H1 (cell line): Measurements from ENCODE around the gene KCNQ2. TPM values are rescaled to one million over a fixed set of nuclear protein-coding genes. Genes with fewer than 3 reads are reported as not detected.

ENCODE experiments used
- CTCF ChIA-PET: fragments of 300-600 bp; sonication (Branson Sonifier 250); formaldehyde crosslinking; loops from one replicate; lab custom pipeline; 2021; ENCODE audit not compliant: partially characterized antibody; lab: Charles Lee
- POLR2A ChIA-PET: fragments of 300-600 bp; sonication (Branson Sonifier 250); formaldehyde crosslinking; loops from one replicate; lab custom pipeline; 2021; ENCODE audit warnings: inconsistent platforms; ENCODE audit not compliant: partially characterized antibody; lab: Charles Lee
- DNase-seq, 2 experiments: peaks; one replicate each; pipeline versions ENCODE4 v3.0.0 to v3.0.0-alpha.2; 2010 to 2022; ENCODE audit warnings: low spot score in 2 of 2, low read depth in 1 of 2, mixed read lengths in 1 of 2
- FAIRE-seq: peaks from 2 replicates; lab custom pipeline; 2011; peaks lifted over from hg19 to GRCh38; lab: Jason Lieb, UNC
- H2AFZ ChIP-seq: 2 replicates; pipeline ENCODE4 v1.8.1; 2012; ENCODE audit warnings: low read length, inconsistent platforms
- H2AK5ac ChIP-seq: 2 replicates; pipeline ENCODE4 v1.6.1; 2013; ENCODE audit warnings: low read depth, low read length
- H2BK120ac ChIP-seq: replicated peaks from 2 replicates; pipeline ENCODE3; 2013; ENCODE audit warnings: low read depth, low read length, inconsistent platforms
- H2BK12ac ChIP-seq: 2 replicates; pipeline ENCODE4 v1.6.1; 2013; ENCODE audit warnings: low read depth, low read length
- H2BK15ac ChIP-seq: 2 replicates; pipeline ENCODE4 v1.6.1; 2013; ENCODE audit warnings: low read length
- H2BK20ac ChIP-seq: 2 replicates; pipeline ENCODE4 v1.6.1; 2013; ENCODE audit warnings: low read length
- H2BK5ac ChIP-seq: 2 replicates; pipeline ENCODE4 v1.6.1; 2013; ENCODE audit warnings: low read depth, low read length
- H3K14ac ChIP-seq: 2 replicates; pipeline ENCODE4 v1.6.1; 2013; ENCODE audit warnings: inconsistent platforms; ENCODE audit not compliant: insufficient read length
- H3K18ac ChIP-seq: 2 replicates; pipeline ENCODE4 v1.6.1; 2013; ENCODE audit warnings: low read length; ENCODE audit errors: extremely low read depth
- H3K23ac ChIP-seq: 2 replicates; pipeline ENCODE4 v1.6.1; 2013; ENCODE audit warnings: inconsistent platforms; ENCODE audit not compliant: insufficient read length
- H3K23me2 ChIP-seq: 2 replicates; pipeline ENCODE4 v1.6.1; 2013; ENCODE audit warnings: low read depth, low read length
- H3K27ac ChIP-seq: 2 replicates; pipeline ENCODE4 v1.6.1; 2011; ENCODE audit warnings: low read depth, low read length, inconsistent platforms
- H3K27me3 ChIP-seq, 4 experiments: replicated peaks in 1 of 4; 1 replicate in 1 of 4; 2 replicates in 3 of 4; pipeline versions ENCODE4 v1.6.1 to v1.8.1; 2011 to 2013; ENCODE audit warnings: low read length in 3 of 4, mild to moderate bottlenecking in 3 of 4, inconsistent platforms in 2 of 4, mixed read lengths in 2 of 4, moderate library complexity in 1 of 4; ENCODE audit not compliant: control insufficient read depth in 3 of 4, insufficient read depth in 3 of 4; ENCODE audit errors: extremely low read depth in 1 of 4
- H3K36me3 ChIP-seq, 4 experiments: 2 replicates each; pipeline versions ENCODE4 v1.6.1 to v1.8.1; 2011 to 2013; ENCODE audit warnings: mild to moderate bottlenecking in 4 of 4, low read length in 3 of 4, moderate library complexity in 2 of 4, control low read depth in 1 of 4, inconsistent platforms in 1 of 4; ENCODE audit not compliant: insufficient read depth in 4 of 4, control insufficient read depth in 2 of 4
- H3K4ac ChIP-seq: replicated peaks from 2 replicates; pipeline ENCODE3; 2013; ENCODE audit warnings: low read length, low read depth, mixed read lengths, inconsistent platforms; ENCODE audit not compliant: insufficient read length
- H3K4me1 ChIP-seq, 4 experiments: replicated peaks in 1 of 4; 1 replicate in 1 of 4; 2 replicates in 3 of 4; pipeline versions ENCODE4 v1.6.1 to v1.8.1; 2011 to 2013; ENCODE audit warnings: low read length in 3 of 4, inconsistent platforms in 2 of 4, mixed read lengths in 1 of 4; ENCODE audit not compliant: insufficient read depth in 4 of 4, control insufficient read depth in 3 of 4
- H3K4me2 ChIP-seq, 2 experiments: 2 replicates each; pipeline versions ENCODE4 v1.6.1 to v1.8.1; 2011 to 2013; ENCODE audit warnings: low read depth in 2 of 2, low read length in 2 of 2, control low read depth in 1 of 2, inconsistent platforms in 1 of 2, mild to moderate bottlenecking in 1 of 2; ENCODE audit not compliant: insufficient read depth in 1 of 2
- H3K4me3 ChIP-seq, 4 experiments: fragments of 200-600, 300-600 bp in 1 of 4; sonication (generic), shearing (Covaris generic), sonication (Bioruptor Twin) in 1 of 4; 2 replicates each; pipeline versions ENCODE4 v1.5.1 to v1.8.1; 2011 to 2016; ENCODE audit warnings: low read length in 4 of 4, low read depth in 3 of 4, control low read depth in 2 of 4, inconsistent platforms in 2 of 4, mild to moderate bottlenecking in 2 of 4, mixed read lengths in 1 of 4, moderate library complexity in 1 of 4; ENCODE audit not compliant: insufficient read depth in 2 of 4; ENCODE audit errors: extremely low read depth in 1 of 4
- H3K56ac ChIP-seq: replicated peaks from 2 replicates; pipeline ENCODE3; 2013; ENCODE audit warnings: low read depth, mild to moderate bottlenecking, mixed read lengths, low read length, inconsistent platforms; ENCODE audit not compliant: insufficient read length
- H3K79me1 ChIP-seq: 2 replicates; pipeline ENCODE4 v1.6.1; 2013; ENCODE audit warnings: low read depth, low read length, control low read depth
- H3K79me2 ChIP-seq, 2 experiments: 2 replicates each; pipeline versions ENCODE4 v1.6.1 to v1.8.1; 2012 to 2013; ENCODE audit warnings: low read length in 2 of 2, mild to moderate bottlenecking in 2 of 2, inconsistent platforms in 1 of 2; ENCODE audit not compliant: insufficient read depth in 2 of 2, control insufficient read depth in 1 of 2
- H3K9ac ChIP-seq, 4 experiments: replicated peaks in 1 of 4; 1 replicate in 1 of 4; 2 replicates in 3 of 4; pipeline versions ENCODE4 v1.6.1 to v1.8.1; 2011 to 2013; ENCODE audit warnings: low read depth in 3 of 4, low read length in 3 of 4, control low read depth in 2 of 4, mild to moderate bottlenecking in 2 of 4, moderate library complexity in 2 of 4, inconsistent platforms in 1 of 4; ENCODE audit errors: extremely low read depth in 1 of 4
- H3K9me3 ChIP-seq, 2 experiments: 2 replicates each; pipeline versions ENCODE4 v1.6.1 to v1.8.1; 2012 to 2013; ENCODE audit warnings: mild to moderate bottlenecking in 2 of 2, moderate library complexity in 2 of 2, control low read depth in 1 of 2, inconsistent platforms in 1 of 2, low read depth in 1 of 2, low read length in 1 of 2, mixed read lengths in 1 of 2; ENCODE audit not compliant: insufficient read depth in 2 of 2
- H4K20me1 ChIP-seq, 2 experiments: replicated peaks in 1 of 2; 2 replicates each; pipeline versions ENCODE3 to v1.8.1; 2011 to 2013; ENCODE audit warnings: inconsistent platforms in 2 of 2, low read length in 2 of 2, mild to moderate bottlenecking in 1 of 2; ENCODE audit not compliant: insufficient read depth in 2 of 2, control insufficient read depth in 1 of 2
- H4K5ac ChIP-seq: 2 replicates; pipeline ENCODE4 v1.6.1; 2013; ENCODE audit warnings: low read length, low read depth, mixed read lengths, inconsistent platforms; ENCODE audit not compliant: insufficient read length
- H4K8ac ChIP-seq: 2 replicates; pipeline ENCODE4 v1.8.0; 2013; ENCODE audit warnings: mild to moderate bottlenecking, moderate library complexity, low read length, inconsistent platforms; ENCODE audit not compliant: insufficient read depth; ENCODE audit errors: extremely low read depth
- H4K91ac ChIP-seq: replicated peaks from 2 replicates; pipeline ENCODE3; 2013; ENCODE audit warnings: low read length, mixed read lengths, inconsistent platforms; ENCODE audit not compliant: insufficient read length
- CHD2 ChIP-seq: IDR thresholded peaks from 2 replicates; pipeline ENCODE4 v1.6.1; 2012; ENCODE audit warnings: low read length, improper control_type of control experiment
- CREB1 ChIP-seq: IDR thresholded peaks from 2 replicates; pipeline ENCODE4 v1.6.1; 2012; ENCODE audit warnings: inconsistent platforms
- CTBP2 ChIP-seq: IDR thresholded peaks from 2 replicates; pipeline ENCODE4 v1.7.0; 2011; ENCODE audit warnings: borderline replicate concordance, mild to moderate bottlenecking, moderate library complexity, mixed read lengths, low read length; ENCODE audit not compliant: insufficient read depth, insufficient read length
- GTF2F1 ChIP-seq: IDR thresholded peaks from 2 replicates; pipeline ENCODE4 v1.6.1; 2012; ENCODE audit warnings: low read depth, low read length, improper control_type of control experiment, borderline replicate concordance
- NRF1 ChIP-seq: IDR thresholded peaks from 2 replicates; pipeline ENCODE4 v1.6.1; 2011; ENCODE audit warnings: mild to moderate bottlenecking, low read depth, low read length, improper control_type of control experiment
- PHF8 ChIP-seq: fragments of 200-600 bp; sonication (generic); conservative IDR thresholded peaks from 2 replicates; pipeline ENCODE4 v1.7.1; 2012; ENCODE audit warnings: low read depth, mild to moderate bottlenecking, inconsistent platforms, low read length, moderate library complexity
- WGBS, 2 experiments: shearing (Covaris generic) in 1 of 2; methylation state at CpG; one replicate each; pipeline versions ENCODE4 v1.1.6 to v1.1.7; 2013 to 2015; ENCODE audit warnings: low lambda C conversion rate in 2 of 2, mixed read lengths in 2 of 2, inconsistent platforms in 1 of 2, low coverage in 1 of 2, missing lambda C conversion rate in 1 of 2; ENCODE audit not compliant: insufficient replicate concordance in 2 of 2, insufficient coverage in 1 of 2, insufficient read length in 1 of 2; ENCODE audit errors: extremely low coverage in 1 of 2, missing lambda C conversion rate in 1 of 2; 5-methylcytosine and 5-hydroxymethylcytosine counted together
- polyA plus RNA-seq, 7 experiments: library from polyadenylated mRNA; depleted of rRNA in 3 of 7; stranded (reverse) in 5 of 7; unstranded in 2 of 7; fragments of >200 nt in 5 of 7; fragments of 200-250 nt in 2 of 7; gene quantifications; 1 replicate in 5 of 7; 2 replicates in 1 of 7; 4 replicates in 1 of 7; pipeline versions ENCODE4 v1.2.1 to v1.2.3, GENCODE V29; 2011 to 2013; ENCODE audit warnings: missing spikeins in 2 of 7, mixed read lengths in 2 of 7
- total RNA-seq: library from RNA; stranded (reverse); fragmentation: NEBNext Ultra II Directional; extraction: Animal tissue kit (Norgen Biotek cat#: 25700); gene quantifications from 2 replicates; pipeline ENCODE4 v1.2.1, GENCODE V29; 2021
- TF ChIP-seq, protein P1 (sequence below): IDR thresholded peaks from 2 replicates; pipeline ENCODE4 v1.6.1; 2012; ENCODE audit warnings: low read length, inconsistent platforms

KCNQ2 gene
- total and polyA plus RNA-seq, 2 of the 8 experiments (the other 6 are each of a cell fraction or from before 2014, with no cell fraction given): 82.6 to 243 TPM

DNA sequence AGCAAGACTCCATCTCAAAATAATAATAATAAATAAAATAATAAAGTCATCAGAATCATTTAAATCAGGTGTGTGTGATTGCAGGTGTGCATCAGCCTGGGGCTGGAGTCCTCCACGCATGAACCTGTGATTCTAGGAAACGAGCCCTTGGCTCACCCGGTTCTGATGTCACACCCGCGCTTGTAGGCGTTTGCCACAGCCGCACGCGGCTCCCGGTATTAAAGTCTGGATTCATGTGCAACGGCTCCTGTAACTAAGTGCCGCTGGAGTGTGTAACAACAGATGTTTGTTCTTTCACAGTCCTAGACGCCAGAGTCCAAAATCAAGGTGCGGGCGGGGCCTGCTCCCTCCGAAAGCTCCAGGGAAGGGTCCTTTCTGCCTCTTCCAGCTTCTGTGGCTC lies 45.2 kb downstream of the KCNQ2 start:
- no peak overlapping the region for H3K4ac ChIP-seq
- no peaks in the 10 kb centered on the region for H3K79me2 ChIP-seq
- no peak overlapping the region for H3K18ac ChIP-seq
- no peaks in the 10 kb centered on the region for H3K79me1 ChIP-seq
- no peaks in the 10 kb centered on the region; a peak in 2 of 7 replicates for H3K4me1 ChIP-seq
- FAIRE-seq (no peak), DNase-seq (no peak)
- H4K91ac ChIP-seq: no peak overlapping the region
- no peak overlapping the region for H3K27ac ChIP-seq
- no peaks in the 10 kb centered on the region; a peak in 1 of 8 replicates for H3K36me3 ChIP-seq
- peaks cover 0 to 1% of the 10 kb centered on the region in 2 experiments for H4K20me1 ChIP-seq
- H3K9me3 ChIP-seq: no peaks in the 10 kb centered on the region
- no peak overlapping the region for H4K5ac ChIP-seq
- H3K14ac ChIP-seq: no peak overlapping the region
- H3K23me2 ChIP-seq: no peaks in the 10 kb centered on the region
- ChIA-PET CTCF (interaction anchor here (0.9 to 1.7 kb wide), 2 partner anchors 63 to 117 kb away, joined by 3 to 7 read pairs; no protein-coding TSS in a partner anchor), POLR2A (no interaction called here)
- no peak overlapping the region for H2BK15ac ChIP-seq
- H3K27me3 ChIP-seq: no peaks in the 10 kb centered on the region
- no peak overlapping the region for H2AK5ac ChIP-seq
- H2BK12ac ChIP-seq: no peak overlapping the region
- no peak overlapping the region for H3K9ac ChIP-seq
- 89% methylated on average over 16 of the region's 16 CpGs; no CpG with 5 or more reads in 1 of the 2 experiments for WGBS, 2 experiments
- no peak overlapping the region for H2AFZ ChIP-seq
- no peak overlapping the region for H3K23ac ChIP-seq
- no peak overlapping the region for H3K56ac ChIP-seq
- H4K8ac ChIP-seq: no peak overlapping the region
- H3K4me2 ChIP-seq: no peak overlapping the region
- H3K4me3 ChIP-seq: no peak overlapping the region
- H2BK5ac ChIP-seq: no peak overlapping the region
- TF ChIP-seq, protein P1, sequence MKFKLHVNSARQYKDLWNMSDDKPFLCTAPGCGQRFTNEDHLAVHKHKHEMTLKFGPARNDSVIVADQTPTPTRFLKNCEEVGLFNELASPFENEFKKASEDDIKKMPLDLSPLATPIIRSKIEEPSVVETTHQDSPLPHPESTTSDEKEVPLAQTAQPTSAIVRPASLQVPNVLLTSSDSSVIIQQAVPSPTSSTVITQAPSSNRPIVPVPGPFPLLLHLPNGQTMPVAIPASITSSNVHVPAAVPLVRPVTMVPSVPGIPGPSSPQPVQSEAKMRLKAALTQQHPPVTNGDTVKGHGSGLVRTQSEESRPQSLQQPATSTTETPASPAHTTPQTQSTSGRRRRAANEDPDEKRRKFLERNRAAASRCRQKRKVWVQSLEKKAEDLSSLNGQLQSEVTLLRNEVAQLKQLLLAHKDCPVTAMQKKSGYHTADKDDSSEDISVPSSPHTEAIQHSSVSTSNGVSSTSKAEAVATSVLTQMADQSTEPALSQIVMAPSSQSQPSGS: no peak
- TF ChIP-seq CREB1 (no peak), NRF1 (no peak), CHD2 (no peak), GTF2F1 (no peak), PHF8 (no peak), CTBP2 (no peak)
- TF ChIP-seq, all 59 proteins: peak for 0
- H2BK20ac ChIP-seq: no peak overlapping the region
- no peak overlapping the region for H2BK120ac ChIP-seq
